Liver (tissue), 9 donors: Measurements from ENCODE around the gene ACP5. TPM values are rescaled to one million over a fixed set of nuclear protein-coding genes. Genes with fewer than 3 reads are reported as not detected.

Source experiments
- DNase-seq: peaks from one replicate; pipeline ENCODE4 v3.0.0-alpha.2; 2017; ENCODE audit warnings: low spot score
- H3K27ac ChIP-seq, 2 donors: one replicate each; pipeline ENCODE4 v1.7.0; 2013; ENCODE audit warnings: inconsistent platforms in 2 of 2, low read length in 2 of 2, control low read depth in 1 of 2, low read depth in 1 of 2, mild to moderate bottlenecking in 1 of 2
- H3K27me3 ChIP-seq, 4 donors: one replicate each; pipeline versions ENCODE4 v1.6.1 to v1.7.0; 2013; ENCODE audit warnings: low read length in 3 of 4, inconsistent platforms in 1 of 4, mild to moderate bottlenecking in 1 of 4, moderate library complexity in 1 of 4; ENCODE audit not compliant: control insufficient read depth in 4 of 4, insufficient read depth in 4 of 4
- H3K36me3 ChIP-seq, 4 donors: one replicate each; pipeline versions ENCODE4 v1.6.1 to v1.7.0; 2013; ENCODE audit warnings: low read length in 3 of 4, mild to moderate bottlenecking in 3 of 4, low read depth in 1 of 4, moderate library complexity in 1 of 4; ENCODE audit not compliant: control insufficient read depth in 4 of 4, insufficient read depth in 3 of 4
- H3K4me1 ChIP-seq, 4 donors: one replicate each; pipeline versions ENCODE4 v1.6.1 to v1.7.0; 2013; ENCODE audit warnings: low read length in 3 of 4, mild to moderate bottlenecking in 3 of 4, moderate library complexity in 1 of 4; ENCODE audit not compliant: control insufficient read depth in 4 of 4, insufficient read depth in 4 of 4
- H3K4me3 ChIP-seq, 3 donors: one replicate each; pipeline versions ENCODE4 v1.6.1 to v1.7.0; 2013; ENCODE audit warnings: low read length in 3 of 3, control low read depth in 1 of 3, low read depth in 1 of 3, mild to moderate bottlenecking in 1 of 3
- H3K9ac ChIP-seq, 2 donors: one replicate each; pipeline ENCODE4 v1.7.0; 2013; ENCODE audit warnings: low read length in 2 of 2, mild to moderate bottlenecking in 2 of 2, moderate library complexity in 2 of 2, control low read depth in 1 of 2, low read depth in 1 of 2
- H3K9me3 ChIP-seq, 4 donors: one replicate each; pipeline versions ENCODE4 v1.6.1 to v1.7.0; 2013; ENCODE audit warnings: low read length in 3 of 4; ENCODE audit not compliant: control insufficient read depth in 4 of 4
- CTCF ChIP-seq: fragments of 150-350 bp; IDR thresholded peaks from 2 replicates; pipeline ENCODE4 v1.5.1; 2017; ENCODE audit warnings: improper control_type of control experiment, low read depth, low read length; ENCODE audit not compliant: missing input control
- FOXA1 ChIP-seq: IDR thresholded peaks from 2 replicates; pipeline ENCODE4 v1.6.1; 2016; ENCODE audit warnings: antibody characterized with exemption
- FOXA2 ChIP-seq: IDR thresholded peaks from 2 replicates; pipeline ENCODE4 v1.6.1; 2016; ENCODE audit warnings: antibody characterized with exemption
- HNF4G ChIP-seq: IDR thresholded peaks from 2 replicates; pipeline ENCODE4 v1.6.1; 2016; ENCODE audit warnings: antibody characterized with exemption
- JUND ChIP-seq, 2 donors: IDR thresholded peaks; 2 replicates each; pipeline ENCODE4 v1.6.1; 2016; ENCODE audit warnings: antibody characterized with exemption in 2 of 2
- MAX ChIP-seq: IDR thresholded peaks from 2 replicates; pipeline ENCODE4 v1.6.1; 2016; ENCODE audit warnings: antibody characterized with exemption
- RAD21 ChIP-seq, 2 donors: IDR thresholded peaks; 2 replicates each; pipeline ENCODE4 v1.6.1; 2016; ENCODE audit warnings: antibody characterized with exemption in 2 of 2, mild to moderate bottlenecking in 2 of 2
- REST ChIP-seq: IDR thresholded peaks from 2 replicates; pipeline ENCODE4 v1.6.1; 2016; ENCODE audit warnings: antibody characterized with exemption, mild to moderate bottlenecking
- SP1 ChIP-seq: IDR thresholded peaks from 2 replicates; pipeline ENCODE4 v1.6.1; 2018; ENCODE audit warnings: antibody characterized with exemption, mild to moderate bottlenecking
- YY1 ChIP-seq: IDR thresholded peaks from 2 replicates; pipeline ENCODE4 v1.6.1; 2016; ENCODE audit warnings: antibody characterized with exemption, mild to moderate bottlenecking
- WGBS: extraction: QIAGEN DNeasy Blood & Tissue Kit; methylation state at CpG from one replicate; pipeline ENCODE4 v1.1.7; 2013; 5-methylcytosine and 5-hydroxymethylcytosine counted together
- polyA plus RNA-seq, 2 donors: library from polyadenylated mRNA; stranded (reverse) in 1 of 2; unstranded in 1 of 2; fragments of 200-250 nt in 1 of 2; fragments of >200 nt in 1 of 2; fragmentation: Nextera tagmentation in 1 of 2; extraction: Ambion mirVana in 1 of 2; gene quantifications; one replicate each; pipeline versions ENCODE4 v1.2.1 to v1.2.3, GENCODE V29; 2013 to 2015
- total RNA-seq, 2 donors: library from RNA; depleted of rRNA; stranded (reverse); fragments of >200 nt; gene quantifications; one replicate each; pipeline ENCODE4 v1.2.3, GENCODE V29; 2014
- donor health status: healthy.
- donor health status: healthy.
- donor health status: healthy.
- donor health status: healthy.
- donor health status: healthy.

The ACP5 gene
- total and polyA plus RNA-seq, 4 donors: 18.6 to 30.5 (median 23.8) TPM

GRCh38 chr19:11539495-11540365 is 37.7 kb downstream of the ACP5 start:
- Histone ChIP-seq H3K4me1 (peaks cover 0 to 3% (median 3%) of the 10 kb centered on the region in 4 donors), H3K9me3 (no peaks in the 10 kb centered on the region), H3K27ac (no peak overlapping the region), H3K4me3 (no peak overlapping the region), H3K9ac (no peak overlapping the region), H3K36me3 (no peaks in the 10 kb centered on the region), H3K27me3 (peaks cover 0 to 5% (median 1%) of the 10 kb centered on the region in 4 donors)
- WGBS: 15% methylated on average over 36 of the region's 36 CpGs
- DNase-seq: no peak
- TF ChIP-seq JUND (IDR thresholded peaks at IDR 0.05) (no peak), FOXA1 (no peak), HNF4G (no peak), MAX (no peak), CTCF (no peak)

GRCh38 chr19:11538232-11539036 is 39.0 kb downstream of the ACP5 start, which contains the start of gene CNN1:
Gene CNN1 (plus strand): TSS chr19:11538851. CDS start chr19:11538928, 77 bp downstream.
- H3K27ac ChIP-seq: no peak within 1 kb of the TSS
- H3K4me3 ChIP-seq: no peak within 1 kb of the TSS
- H3K9ac ChIP-seq: no peak within 1 kb of the TSS

More at GRCh38 chr19:11538232-11539036, 39.0 kb downstream of the ACP5 start, which contains the start of gene CNN1:
- Histone ChIP-seq H3K27me3 (peaks cover 0 to 5% (median 1%) of the 10 kb centered on the region in 4 donors), H3K4me1 (peaks cover 0 to 3% (median 3%) of the 10 kb centered on the region in 4 donors), H3K36me3 (no peaks in the 10 kb centered on the region), H3K9me3 (no peaks in the 10 kb centered on the region)
- 43% methylated on average over 21 of the region's 21 CpGs for WGBS
- DNase-seq: no peak
- TF ChIP-seq REST (no peak), JUND (IDR thresholded peaks at IDR 0.05) (peak in 1 of 2 donors; percentile 24), SP1 (no peak), YY1 (no peak), RAD21 (IDR thresholded peaks at IDR 0.05) (no peak), FOXA2 (no peak), MAX (no peak)
